ENCODE measurements around the gene TNNT1. TPM values are rescaled to one million over a fixed set of nuclear protein-coding genes. Genes with fewer than 3 reads are reported as not detected.
A peak's percentile ranks its signal among the peaks of the same experiment; 100 is the strongest.
"Not testable (repeated sequence)": the region's sequence is repeated elsewhere in the genome, so short reads cannot be mapped to it uniquely, and the experiment has no call there.

TNNT1 gene
- total RNA-seq, 4 donors from 2014 or later: 4.4 TPM; not detected in 3

DNA sequence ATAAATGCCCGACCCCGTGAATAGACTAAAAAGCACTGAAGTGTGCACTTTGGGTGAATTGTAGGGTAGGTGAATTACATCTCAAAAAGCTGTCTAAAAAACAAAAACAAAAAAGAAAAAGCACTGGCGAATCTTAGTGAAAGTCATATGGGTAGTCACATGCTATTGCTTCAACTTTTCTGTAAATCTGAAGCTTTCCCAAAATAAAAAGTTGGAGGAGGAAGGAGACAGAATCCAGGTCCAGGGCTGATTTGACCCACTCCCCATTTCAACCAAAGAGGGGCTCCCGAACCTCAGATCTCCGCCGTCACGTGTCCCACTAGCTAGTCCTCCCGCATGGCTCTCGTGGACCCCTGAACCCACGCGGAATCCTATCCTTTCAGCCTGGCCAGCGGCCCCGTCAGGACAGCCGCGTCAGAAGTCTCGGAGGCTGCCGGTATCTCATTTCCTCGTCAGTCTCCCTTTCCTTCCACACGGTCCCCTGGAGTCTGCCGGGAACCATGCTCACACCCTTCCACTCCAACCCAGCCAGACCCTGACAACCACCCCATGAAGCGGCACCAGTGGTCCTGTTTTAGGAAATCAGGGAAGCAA lies 37.7 kb downstream of the TNNT1 start:
- Histone ChIP-seq H3K4me1 (peaks cover 0 to 75% (median 38%) of the 10 kb centered on the region in 3 donors), H3K27me3 (no peaks in the 10 kb centered on the region), H3K4me3 (peak overlapping the region in 1 of 2 donors; percentile 20), H3K27ac (peak overlapping the region; percentile 78 to 98 (median 97)), H3K9me3 (no peaks in the 10 kb centered on the region), H3K36me3 (peaks cover 0 to 36% of the 10 kb centered on the region in 2 donors)
- TF ChIP-seq POLR2A (IDR thresholded peaks at IDR 0.05) (no peak), POLR2AphosphoS5 (IDR thresholded peaks at IDR 0.05) (peak; percentile 49), EP300 (IDR thresholded peaks at IDR 0.05) (no peak)
- WGBS, 2 donors (ENCODE audit: low coverage in 1 of 2): 57 to 60% methylated on average over 3 to 15 of the region's 21 CpGs
- no peak for ATAC-seq

GRCh38 chr19:55109527-55110291 lies 39.3 kb downstream of the TNNT1 start:
- no peaks in the 10 kb centered on the region for H3K27me3 ChIP-seq
- no peak for TF ChIP-seq CTCF (IDR thresholded peaks at IDR 0.05)
- TF ChIP-seq POLR2AphosphoS5 (IDR thresholded peaks at IDR 0.05): no peak
- no peak for TF ChIP-seq POLR2A (IDR thresholded peaks at IDR 0.05)
- no peak for TF ChIP-seq EP300 (IDR thresholded peaks at IDR 0.05)
- H3K4me1 ChIP-seq: peaks cover 0 to 59% (median 25%) of the 10 kb centered on the region in 3 donors
- ATAC-seq: no peak
- H3K9me3 ChIP-seq: no peaks in the 10 kb centered on the region
- H3K36me3 ChIP-seq: peaks cover 0 to 50% of the 10 kb centered on the region in 2 donors
- peak overlapping the region in 3 of 4 donors; percentile 54 to 98 (median 96) for H3K27ac ChIP-seq
- no peak overlapping the region for H3K4me3 ChIP-seq
- WGBS, 2 donors (ENCODE audit: low coverage in 1 of 2): 61 to 72% methylated on average over 3 to 6 of the region's 20 CpGs

- H3K27me3 ChIP-seq, H3K4me3 ChIP-seq, H3K9me3 ChIP-seq, ATAC-seq, H3K27ac ChIP-seq: not testable (repeated sequence)
- Histone ChIP-seq H3K36me3 (peaks cover 0 to 61% of the 10 kb centered on the region in 2 donors), H3K4me1 (peaks cover 0 to 34% (median 6%) of the 10 kb centered on the region in 3 donors)
- WGBS, 2 donors (ENCODE audit: low coverage in 1 of 2): no CpG with 5 or more reads among the region's 3 CpGs
These were observed 41.8 kb downstream of the TNNT1 start for GRCh38 chr19:55107252-55107651.

- no peak for ATAC-seq
- no peak overlapping the region for H3K27ac ChIP-seq
- H3K4me1 ChIP-seq: peaks cover 0 to 27% (median 0%) of the 10 kb centered on the region in 3 donors
- peaks cover 0 to 8% (median 0%) of the 10 kb centered on the region in 3 donors for H3K9me3 ChIP-seq
- H3K36me3 ChIP-seq: peaks cover 0 to 65% of the 10 kb centered on the region in 2 donors
- H3K4me3 ChIP-seq: no peak overlapping the region
- no peak for TF ChIP-seq EP300 (IDR thresholded peaks at IDR 0.05)
- TF ChIP-seq CTCF (IDR thresholded peaks at IDR 0.05): no peak
- TF ChIP-seq POLR2AphosphoS5 (IDR thresholded peaks at IDR 0.05): no peak
- no peak for TF ChIP-seq POLR2A (IDR thresholded peaks at IDR 0.05)
- 88% methylated on average over 3 of the region's 6 CpGs; no CpG with 5 or more reads in 1 of the 2 donors for WGBS, 2 donors (ENCODE audit: low coverage in 1 of 2)
- no peaks in the 10 kb centered on the region for H3K27me3 ChIP-seq
These were observed 42.4 kb downstream of the TNNT1 start for GRCh38 chr19:55106591-55106990.

DNA sequence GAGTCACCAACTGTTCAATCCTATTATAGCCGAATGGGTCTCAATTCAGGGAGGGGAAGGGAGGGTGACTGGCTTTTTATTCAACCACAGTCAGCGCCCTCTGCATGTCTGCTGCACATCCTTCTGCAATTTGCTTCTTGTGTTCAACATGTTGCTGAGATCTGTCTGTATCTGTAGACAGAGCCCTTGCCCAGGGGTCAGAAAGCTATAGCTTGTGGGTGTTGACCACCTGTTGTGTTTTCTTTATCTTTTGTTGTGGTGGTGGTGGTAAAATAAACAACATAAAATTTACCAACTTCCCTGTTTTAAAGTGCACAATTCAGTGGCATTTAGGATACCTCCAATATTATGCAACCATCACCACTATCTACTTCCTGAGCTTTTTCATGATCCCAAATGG lies 43.8 kb downstream of the TNNT1 start:
- H3K27ac ChIP-seq: no peak overlapping the region
- H3K4me1 ChIP-seq: peaks cover 0 to 23% (median 0%) of the 10 kb centered on the region in 3 donors
- TF ChIP-seq POLR2AphosphoS5 (IDR thresholded peaks at IDR 0.05): no peak
- TF ChIP-seq EP300 (IDR thresholded peaks at IDR 0.05): no peak
- no peak for TF ChIP-seq POLR2A (IDR thresholded peaks at IDR 0.05)
- no peak for TF ChIP-seq CTCF (IDR thresholded peaks at IDR 0.05)
- no peaks in the 10 kb centered on the region for H3K27me3 ChIP-seq
- H3K9me3 ChIP-seq: peaks cover 0 to 8% (median 0%) of the 10 kb centered on the region in 3 donors
- no peak overlapping the region for H3K4me3 ChIP-seq
- ATAC-seq: no peak
- WGBS, 2 donors (ENCODE audit: low coverage in 1 of 2): 100% methylated on average over 1 of the region's 2 CpGs; no CpG with 5 or more reads in 1 of the 2 donors
- H3K36me3 ChIP-seq: peaks cover 0 to 75% of the 10 kb centered on the region in 2 donors
